CD4-positive, alpha-beta T cell (primary cell): ENCODE data around the gene PPP1R14C. TPM values are rescaled to one million over a fixed set of nuclear protein-coding genes. Genes with fewer than 3 reads are reported as not detected.

Experiments
- ATAC-seq: fragments of 200-7000 bp; cut with Tn5 transposase; one replicate; pipeline ENCODE4 v1.10.0; 2022; ENCODE audit warnings: mild to moderate bottlenecking; ENCODE audit not compliant: poor library complexity
- CTCF ChIA-PET: fragments of 350-600 bp; sonication (Branson Sonifier 250); formaldehyde crosslinking; loops from one replicate; lab custom pipeline; 2021; ENCODE audit warnings: antibody characterized with exemption, inconsistent platforms; lab: Charles Lee
- POLR2A ChIA-PET: fragments of 350-600 bp; sonication (Branson Sonifier 250); formaldehyde crosslinking; loops from one replicate; lab custom pipeline; 2021; ENCODE audit warnings: antibody characterized with exemption, inconsistent platforms; lab: Charles Lee
- DNase-seq, 14 experiments: peaks; one replicate each; pipeline ENCODE4 v3.0.0-alpha.2; 2013 to 2020; ENCODE audit warnings: mixed read lengths in 2 of 14
- H3K27ac ChIP-seq, 2 donors: one replicate each; pipeline versions ENCODE4 v1.5.1 to v1.7.0; 2013; ENCODE audit warnings: low read length in 2 of 2, low read depth in 1 of 2, mild to moderate bottlenecking in 1 of 2
- H3K27me3 ChIP-seq, 2 experiments: 1 replicate in 1 of 2; 2 replicates in 1 of 2; pipeline versions ENCODE4 v1.6.1 to v1.7.0; 2013; ENCODE audit warnings: low read length in 2 of 2, control low read depth in 1 of 2, mild to moderate bottlenecking in 1 of 2, moderate library complexity in 1 of 2; ENCODE audit not compliant: insufficient read depth in 2 of 2, control insufficient read depth in 1 of 2
- H3K36me3 ChIP-seq: one replicate; pipeline ENCODE4 v1.6.1; 2013; ENCODE audit warnings: low read length, control low read depth; ENCODE audit not compliant: insufficient read depth
- H3K4me1 ChIP-seq: one replicate; pipeline ENCODE4 v1.6.1; 2013; ENCODE audit warnings: low read length, control low read depth; ENCODE audit not compliant: insufficient read depth
- H3K4me3 ChIP-seq: one replicate; pipeline ENCODE4 v1.5.1; 2013; ENCODE audit warnings: mild to moderate bottlenecking, low read length, moderate library complexity
- H3K9me3 ChIP-seq, 2 experiments: 1 replicate in 1 of 2; 2 replicates in 1 of 2; pipeline versions ENCODE4 v1.6.1 to v1.7.0; 2013; ENCODE audit warnings: low read length in 2 of 2, mild to moderate bottlenecking in 2 of 2, control low read depth in 1 of 2, moderate library complexity in 1 of 2; ENCODE audit not compliant: control insufficient read depth in 1 of 2, insufficient read depth in 1 of 2
- H3K27ac Mint-ChIP-seq: one replicate; pipeline ENCODE4 v1.8.0; 2020; ENCODE audit warnings: mixed read lengths
- H3K27me3 Mint-ChIP-seq: one replicate; pipeline ENCODE4 v1.8.0; 2021; ENCODE audit warnings: mixed read lengths
- H3K36me3 Mint-ChIP-seq: one replicate; pipeline ENCODE4 v1.8.0; 2021; ENCODE audit warnings: low read depth, mixed read lengths
- H3K4me1 Mint-ChIP-seq: one replicate; pipeline ENCODE4 v1.8.0; 2021; ENCODE audit warnings: low read depth, mixed read lengths
- H3K4me3 Mint-ChIP-seq: one replicate; pipeline ENCODE4 v1.8.0; 2020; ENCODE audit warnings: mild to moderate bottlenecking, mixed read lengths
- H3K9me3 Mint-ChIP-seq: one replicate; pipeline ENCODE4 v1.8.0; 2020; ENCODE audit warnings: mixed read lengths
- CTCF ChIP-seq: fragments of 200-600 bp; IDR thresholded peaks from one replicate; pipeline ENCODE4 v1.8.0; 2022; ENCODE audit warnings: antibody characterized with exemption, mild to moderate bottlenecking
- intact Hi-C, 2 experiments: fragments of 100-400 bp; cut with DNase I in 1 of 2; cut with micrococcal nuclease in 1 of 2; formaldehyde crosslinking; loops; one replicate each; pipeline versions ENCODE4 v1.15.1 to v1.9.0; 2023 to 2025; cut with DNase I, micrococcal nuclease
- total RNA-seq, 174 experiments: library from RNA in 2 of 174; stranded (reverse) in 2 of 174; gene quantifications; one replicate each; pipeline ENCODE4 v1.2.3 and lab custom pipeline; 2021 to 2026

PPP1R14C gene
- total RNA-seq, 2 experiments from 2014 or later: not detected

DNA sequence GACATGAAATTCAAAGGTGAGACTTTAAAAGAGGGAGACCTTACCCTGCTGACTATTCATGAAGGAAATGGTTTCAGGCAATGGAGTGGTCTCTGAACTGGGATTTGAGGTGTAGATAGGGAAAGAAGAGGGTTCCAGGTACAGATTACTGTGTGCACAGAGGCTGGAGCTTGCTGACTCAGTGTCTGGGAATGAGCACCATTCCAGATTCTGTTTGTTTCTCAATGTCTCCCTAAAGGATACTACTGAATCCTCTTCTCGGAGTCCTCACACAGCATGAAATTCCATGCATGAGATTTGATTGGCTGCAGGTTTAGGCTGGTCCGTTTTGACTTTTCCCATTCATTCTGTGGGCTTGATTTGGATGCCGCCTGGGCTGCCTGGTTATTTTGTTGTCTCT is 49.0 kb downstream of the PPP1R14C start:
- intact Hi-C loops: no loop called here
- H3K4me1 ChIP-seq: no peaks in the 10 kb centered on the region
- no peaks in the 10 kb centered on the region for H3K4me1 Mint-ChIP-seq
- H3K9me3 ChIP-seq: no peaks in the 10 kb centered on the region
- POLR2A ChIA-PET: no interaction called here
- no peak overlapping the region for H3K4me3 Mint-ChIP-seq
- H3K27me3 ChIP-seq: no peaks in the 10 kb centered on the region
- no peak for DNase-seq
- H3K27me3 Mint-ChIP-seq: peaks cover 18% of the 10 kb centered on the region
- H3K4me3 ChIP-seq: no peak overlapping the region
- no peak for ATAC-seq
- H3K36me3 Mint-ChIP-seq: no peaks in the 10 kb centered on the region
- TF ChIP-seq CTCF: no peak
- no peaks in the 10 kb centered on the region for H3K9me3 Mint-ChIP-seq
- H3K27ac Mint-ChIP-seq: no peak overlapping the region
- H3K36me3 ChIP-seq: no peaks in the 10 kb centered on the region
- H3K27ac ChIP-seq: no peak overlapping the region
- CTCF ChIA-PET: no interaction called here

DNA sequence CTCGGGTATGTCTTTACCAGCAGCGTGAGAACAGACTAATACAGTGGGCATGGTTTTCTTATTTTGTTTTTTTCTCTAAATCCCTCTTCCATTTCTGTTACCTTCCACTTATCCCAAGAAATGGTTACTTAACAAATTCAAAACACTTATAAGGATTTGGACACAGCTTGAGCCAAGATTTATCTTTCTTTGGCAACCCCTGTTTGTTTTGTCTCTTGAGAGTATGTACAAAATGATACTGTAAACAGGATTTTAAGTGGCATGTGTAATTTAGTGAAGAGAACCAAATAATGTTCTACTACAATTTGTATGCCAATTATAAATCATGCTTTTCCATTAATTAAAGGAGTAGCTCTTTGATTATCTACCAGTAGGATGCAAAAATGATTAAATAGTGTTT is 51.4 kb downstream of the PPP1R14C start:
- CTCF ChIA-PET: no interaction called here

GRCh38 chr6:150195996-150196417 is 53.2 kb downstream of the PPP1R14C start:
- Histone ChIP-seq H3K27me3 (no peaks in the 10 kb centered on the region), H3K27ac (no peak overlapping the region), H3K36me3 (no peaks in the 10 kb centered on the region), H3K4me3 (no peak overlapping the region), H3K9me3 (no peaks in the 10 kb centered on the region), H3K4me1 (no peaks in the 10 kb centered on the region)
- ChIA-PET POLR2A (no interaction called here), CTCF (interaction anchor here (0.7 kb wide), 1 partner anchor 19 kb away, joined by 3 read pairs; no protein-coding TSS in a partner anchor)
- no peak for ATAC-seq
- intact Hi-C loops: no loop called here
- no peak overlapping the region for H3K27ac Mint-ChIP-seq
- no peak overlapping the region for H3K4me3 Mint-ChIP-seq
- H3K9me3 Mint-ChIP-seq: no peaks in the 10 kb centered on the region
- H3K4me1 Mint-ChIP-seq: no peaks in the 10 kb centered on the region
- no peaks in the 10 kb centered on the region for H3K36me3 Mint-ChIP-seq
- no peak for TF ChIP-seq CTCF
- no peak for DNase-seq
- peaks cover 16% of the 10 kb centered on the region for H3K27me3 Mint-ChIP-seq

More for the DNA sequence above, 51.4 kb downstream of the PPP1R14C start:
- Mint-ChIP-seq H3K9me3 (no peaks in the 10 kb centered on the region), H3K27me3 (peaks cover 18% of the 10 kb centered on the region), H3K4me1 (no peaks in the 10 kb centered on the region), H3K36me3 (no peaks in the 10 kb centered on the region), H3K4me3 (no peak overlapping the region), H3K27ac (no peak overlapping the region)
- POLR2A ChIA-PET: no interaction called here
- DNase-seq (no peak), ATAC-seq (no peak)
- no peaks in the 10 kb centered on the region for H3K27me3 ChIP-seq
- no peaks in the 10 kb centered on the region for H3K9me3 ChIP-seq
- H3K36me3 ChIP-seq: no peaks in the 10 kb centered on the region
- intact Hi-C loops: no loop called here
- no peak for TF ChIP-seq CTCF
- H3K4me1 ChIP-seq: no peaks in the 10 kb centered on the region
- H3K27ac ChIP-seq: no peak overlapping the region
- no peak overlapping the region for H3K4me3 ChIP-seq
